ENCODE results near the gene PRM3. TPM values are rescaled to one million over a fixed set of nuclear protein-coding genes. Genes with fewer than 3 reads are reported as not detected.
A peak's percentile ranks its signal among the peaks of the same experiment; 100 is the strongest.

Gene PRM3
- total and polyA plus RNA-seq, 2 experiments from 2014 or later, result not detected

DNA sequence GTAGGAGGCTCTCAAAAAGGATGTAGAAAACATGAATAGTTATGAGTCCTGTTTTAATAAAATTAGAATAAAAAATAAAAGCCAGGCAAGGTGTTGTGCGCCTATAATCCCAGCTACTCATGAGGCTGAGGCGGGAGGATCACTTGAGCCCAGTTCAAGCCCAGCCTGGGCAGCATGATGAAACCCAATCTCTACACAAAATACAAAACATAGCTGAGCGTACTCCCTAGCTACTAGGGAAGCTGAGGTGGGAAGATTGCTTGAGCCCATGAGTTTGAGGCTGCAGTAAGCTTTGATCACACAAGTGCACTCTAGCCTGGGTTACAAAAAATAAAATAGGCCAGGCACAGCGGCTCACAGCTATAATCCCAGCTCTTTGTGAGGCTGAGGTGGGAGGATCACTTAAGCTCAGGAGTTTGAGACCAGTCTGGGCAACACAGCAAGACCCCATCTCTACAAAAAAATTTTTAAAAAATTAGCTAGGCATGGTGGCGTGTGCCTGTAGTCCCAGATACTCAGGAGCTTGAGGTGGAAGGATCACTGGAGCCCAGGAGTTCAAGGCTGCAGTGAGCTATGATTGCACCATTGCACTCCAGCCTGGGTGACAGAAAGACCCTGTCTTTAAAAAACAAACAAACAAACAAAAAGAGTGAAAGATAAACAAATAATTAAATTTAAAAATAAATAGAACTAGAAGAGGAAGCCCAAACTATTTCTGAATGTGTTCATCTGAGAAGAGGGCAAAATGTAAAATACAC, 24.9 kb upstream of the PRM3 start:
- Histone ChIP-seq H3F3A (ENCODE audit: insufficient read depth) (0 out of 2 replicates have a peak, but pooled peaks cover 4% of the 10 kb centered on the region), H2AFZ (no peak overlapping the region), H3K9ac (no peak overlapping the region), H4K20me1 (ENCODE audit: insufficient read depth) (no peaks in the 10 kb centered on the region), H3K27me3 (replicated peaks; ENCODE audit: insufficient read depth) (no peaks in the 10 kb centered on the region), H3K9me2 (ENCODE audit: insufficient read depth) (no peaks in the 10 kb centered on the region), H3K79me2 (ENCODE audit: insufficient read depth) (no peaks in the 10 kb centered on the region), H3K4me1 (ENCODE audit: insufficient read depth) (peaks cover 9% of the 10 kb centered on the region; the same call in 1 of the 2 replicates), H3K4me2 (ENCODE audit: unreplicated experiment) (no peak overlapping the region), H3K4me3 (no peak overlapping the region), H3K36me3 (ENCODE audit: low read depth) (no peaks in the 10 kb centered on the region), H3K9me3 (ENCODE audit: low read depth) (no peaks in the 10 kb centered on the region), H3K27ac (no peak overlapping the region)
- 81 to 84% methylated on average over 5 of the region's 5 CpGs for WGBS, 2 experiments (ENCODE audit: low coverage in 1 of 2, low lambda C conversion rate in 2 of 2, missing lambda C conversion rate in 2 of 2)
- DNase-seq, result no peak
- in situ Hi-C loops (cut with MboI), result no loop called here
- TF ChIP-seq EZH2phosphoT487 (IDR thresholded peaks at IDR 0.05; ENCODE audit: insufficient read depth, low read depth), result no peak
- no peak for TF ChIP-seq EZH2 (IDR thresholded peaks at IDR 0.05; ENCODE audit: insufficient read depth, poor library complexity, severe bottlenecking)

DNA sequence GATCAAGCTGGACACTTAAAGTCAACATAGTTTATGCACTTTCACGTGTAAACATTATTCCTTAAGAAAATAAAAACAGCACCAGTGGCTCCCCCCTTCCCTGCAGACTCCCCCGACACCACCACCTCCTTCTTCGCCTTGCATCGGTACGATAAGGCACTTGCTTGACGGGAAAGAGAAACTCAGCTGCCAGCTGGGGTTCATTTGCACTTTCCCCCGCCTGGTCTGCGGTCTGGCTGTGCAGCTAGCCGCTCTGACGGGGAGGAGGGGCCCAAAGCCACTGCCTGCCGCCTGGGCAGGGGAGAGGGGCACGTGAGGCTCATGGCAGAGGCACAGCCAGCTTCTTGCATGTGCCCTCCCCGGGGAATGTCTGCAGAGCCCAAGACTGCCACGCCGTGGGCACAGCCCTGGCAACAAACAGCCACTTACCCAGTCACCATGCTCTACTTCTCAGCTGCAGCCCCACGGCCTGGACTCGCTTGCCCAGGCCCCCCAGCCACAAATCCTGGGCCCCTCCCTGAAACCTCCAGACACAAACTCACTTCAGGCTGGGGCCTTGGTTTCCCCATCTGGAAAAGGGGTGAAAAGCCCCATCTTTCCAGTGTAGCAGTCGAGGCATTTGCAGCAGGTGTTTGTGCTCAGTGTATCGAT, 24.2 kb upstream of the PRM3 start:
- no peaks in the 10 kb centered on the region for H3K36me3 ChIP-seq (ENCODE audit: low read depth)
- H3K4me3 ChIP-seq, result peak overlapping the region; percentile 36; the same call in 1 of the 2 replicates
- no peaks in the 10 kb centered on the region for H3K9me3 ChIP-seq (ENCODE audit: low read depth)
- 0 out of 2 replicates have a peak, but pooled peaks cover 4% of the 10 kb centered on the region for H3F3A ChIP-seq (ENCODE audit: insufficient read depth)
- in situ Hi-C loops (cut with MboI), result no loop called here
- H3K27me3 ChIP-seq (replicated peaks; ENCODE audit: insufficient read depth), result no peaks in the 10 kb centered on the region
- peaks cover 9% of the 10 kb centered on the region; the same call in 1 of the 2 replicates for H3K4me1 ChIP-seq (ENCODE audit: insufficient read depth)
- H3K9me2 ChIP-seq (ENCODE audit: insufficient read depth), result no peaks in the 10 kb centered on the region
- H3K9ac ChIP-seq, result 0 out of 2 replicates have a peak overlapping the region, but pooled peaks have one; percentile 5
- TF ChIP-seq EZH2 (IDR thresholded peaks at IDR 0.05; ENCODE audit: insufficient read depth, poor library complexity, severe bottlenecking) (no peak), EZH2phosphoT487 (IDR thresholded peaks at IDR 0.05; ENCODE audit: insufficient read depth, low read depth) (no peak)
- no peak overlapping the region for H3K27ac ChIP-seq
- H4K20me1 ChIP-seq (ENCODE audit: insufficient read depth), result no peaks in the 10 kb centered on the region
- no peak overlapping the region for H2AFZ ChIP-seq
- peak overlapping the region; percentile 50 for H3K4me2 ChIP-seq (ENCODE audit: unreplicated experiment)
- DNase-seq, result peak; percentile 65
- H3K79me2 ChIP-seq (ENCODE audit: insufficient read depth), result no peaks in the 10 kb centered on the region
- 14 to 15% methylated on average over 17 to 19 of the region's 19 CpGs for WGBS, 2 experiments (ENCODE audit: low coverage in 1 of 2, low lambda C conversion rate in 2 of 2, missing lambda C conversion rate in 2 of 2)

- peaks cover 9% of the 10 kb centered on the region; the same call in 1 of the 2 replicates for H3K4me1 ChIP-seq (ENCODE audit: insufficient read depth)
- H2AFZ ChIP-seq, result no peak overlapping the region
- H3K27ac ChIP-seq, result no peak overlapping the region
- WGBS, 2 experiments (ENCODE audit: low coverage in 1 of 2, low lambda C conversion rate in 2 of 2, missing lambda C conversion rate in 2 of 2), result 56 to 61% methylated on average over 10 of the region's 10 CpGs
- H3F3A ChIP-seq (ENCODE audit: insufficient read depth), result 0 out of 2 replicates have a peak, but pooled peaks cover 4% of the 10 kb centered on the region
- TF ChIP-seq EZH2 (IDR thresholded peaks at IDR 0.05; ENCODE audit: insufficient read depth, poor library complexity, severe bottlenecking), result no peak
- TF ChIP-seq EZH2phosphoT487 (IDR thresholded peaks at IDR 0.05; ENCODE audit: insufficient read depth, low read depth), result no peak
- peak overlapping the region; percentile 36; the same call in 1 of the 2 replicates for H3K4me3 ChIP-seq
- no peaks in the 10 kb centered on the region for H4K20me1 ChIP-seq (ENCODE audit: insufficient read depth)
- no peaks in the 10 kb centered on the region for H3K79me2 ChIP-seq (ENCODE audit: insufficient read depth)
- in situ Hi-C loops (cut with MboI), result no loop called here
- H3K9me2 ChIP-seq (ENCODE audit: insufficient read depth), result no peaks in the 10 kb centered on the region
- H3K9me3 ChIP-seq (ENCODE audit: low read depth), result no peaks in the 10 kb centered on the region
- H3K36me3 ChIP-seq (ENCODE audit: low read depth), result no peaks in the 10 kb centered on the region
- 0 out of 2 replicates have a peak overlapping the region, but pooled peaks have one; percentile 5 for H3K9ac ChIP-seq
- H3K27me3 ChIP-seq (replicated peaks; ENCODE audit: insufficient read depth), result no peaks in the 10 kb centered on the region
- DNase-seq, result no peak
- peak overlapping the region; percentile 50 for H3K4me2 ChIP-seq (ENCODE audit: unreplicated experiment)
Measured at GRCh38 chr16:11296706-11297491, 23.5 kb upstream of the PRM3 start.

- Histone ChIP-seq H3K4me1 (ENCODE audit: insufficient read depth) (peaks cover 9% of the 10 kb centered on the region; the same call in 1 of the 2 replicates), H3K9me2 (ENCODE audit: insufficient read depth) (no peaks in the 10 kb centered on the region), H3K9me3 (ENCODE audit: low read depth) (no peaks in the 10 kb centered on the region), H3K4me2 (ENCODE audit: unreplicated experiment) (no peak overlapping the region), H3K4me3 (no peak overlapping the region), H3K27me3 (replicated peaks; ENCODE audit: insufficient read depth) (no peaks in the 10 kb centered on the region; the same call in 1 of the 2 replicates), H3K27ac (no peak overlapping the region), H4K20me1 (ENCODE audit: insufficient read depth) (no peaks in the 10 kb centered on the region), H2AFZ (no peak overlapping the region), H3F3A (ENCODE audit: insufficient read depth) (0 out of 2 replicates have a peak, but pooled peaks cover 4% of the 10 kb centered on the region), H3K79me2 (ENCODE audit: insufficient read depth) (no peaks in the 10 kb centered on the region), H3K36me3 (ENCODE audit: low read depth) (no peaks in the 10 kb centered on the region), H3K9ac (no peak overlapping the region)
- WGBS, 2 experiments (ENCODE audit: low coverage in 1 of 2, low lambda C conversion rate in 2 of 2, missing lambda C conversion rate in 2 of 2), result 91 to 92% methylated on average over 3 of the region's 3 CpGs
- in situ Hi-C loops (cut with MboI), result no loop called here
- no peak for DNase-seq
- no peak for TF ChIP-seq EZH2 (IDR thresholded peaks at IDR 0.05; ENCODE audit: insufficient read depth, poor library complexity, severe bottlenecking)
- no peak for TF ChIP-seq EZH2phosphoT487 (IDR thresholded peaks at IDR 0.05; ENCODE audit: insufficient read depth, low read depth)
Measured at GRCh38 chr16:11296351-11296705, 22.9 kb upstream of the PRM3 start.

All from GM23248 (cell line).